ENCODE data around the gene POGZ.

The POGZ gene

GRCh38 chr1:151455231-151455630, 4.1 kb downstream of the POGZ start:
- no peak overlapping the region for H3K4me3 ChIP-seq (ENCODE audit: low read depth in 1 of 2, low read length in 2 of 2)
- H3K27ac ChIP-seq (ENCODE audit: low read length): no peak overlapping the region
- no peak for DNase-seq
- H2AFZ ChIP-seq (ENCODE audit: low read depth, low read length): no peak overlapping the region
- H3K27me3 ChIP-seq (ENCODE audit: insufficient read depth, low read length, poor library complexity): no peaks in the 10 kb centered on the region
- ATAC-seq (ENCODE audit: insufficient read depth, low read depth): no peak
- H3K4me1 ChIP-seq (ENCODE audit: insufficient read depth, low read length): peaks cover 32% of the 10 kb centered on the region
- H3K9ac ChIP-seq (ENCODE audit: low read depth, low read length): no peak overlapping the region
- peaks cover 35% of the 10 kb centered on the region for H3K36me3 ChIP-seq (ENCODE audit: insufficient read depth, low read length)
- H3K9me3 ChIP-seq (ENCODE audit: insufficient read depth, low read length, severe bottlenecking): no peaks in the 10 kb centered on the region
- peaks cover 64% of the 10 kb centered on the region for H4K20me1 ChIP-seq (ENCODE audit: insufficient read depth, low read length)
- TF ChIP-seq CTCF (IDR thresholded peaks at IDR 0.05; ENCODE audit: borderline replicate concordance, extremely low read depth, low read length, poor library complexity, severe bottlenecking) (no peak), EZH2 (IDR thresholded peaks at IDR 0.05; ENCODE audit: borderline replicate concordance, low read depth, low read length, severe bottlenecking) (no peak)
- H3K79me2 ChIP-seq (ENCODE audit: insufficient read depth, low read length): peaks cover 90% of the 10 kb centered on the region
- no peak overlapping the region for H3K4me2 ChIP-seq (ENCODE audit: insufficient read depth, low read length)

GRCh38 chr1:151447696-151448095, 11.6 kb downstream of the POGZ start:
- H3K79me2 ChIP-seq (ENCODE audit: insufficient read depth, low read length): peaks cover 100% of the 10 kb centered on the region
- DNase-seq (no peak), ATAC-seq (ENCODE audit: insufficient read depth, low read depth) (no peak)
- H3K4me3 ChIP-seq (ENCODE audit: low read depth in 1 of 2, low read length in 2 of 2): no peak overlapping the region
- 0 out of 2 replicates have a peak, but pooled peaks cover 5% of the 10 kb centered on the region for H3K4me1 ChIP-seq (ENCODE audit: insufficient read depth, low read length)
- peaks cover 17% of the 10 kb centered on the region for H3K36me3 ChIP-seq (ENCODE audit: insufficient read depth, low read length)
- no peaks in the 10 kb centered on the region for H3K9me3 ChIP-seq (ENCODE audit: insufficient read depth, low read length, severe bottlenecking)
- H4K20me1 ChIP-seq (ENCODE audit: insufficient read depth, low read length): peaks cover 71% of the 10 kb centered on the region
- H3K27me3 ChIP-seq (ENCODE audit: insufficient read depth, low read length, poor library complexity): no peaks in the 10 kb centered on the region
- H2AFZ ChIP-seq (ENCODE audit: low read depth, low read length): no peak overlapping the region
- no peak overlapping the region for H3K27ac ChIP-seq (ENCODE audit: low read length)
- H3K9ac ChIP-seq (ENCODE audit: low read depth, low read length): no peak overlapping the region
- no peak overlapping the region for H3K4me2 ChIP-seq (ENCODE audit: insufficient read depth, low read length)
- TF ChIP-seq EZH2 (IDR thresholded peaks at IDR 0.05; ENCODE audit: borderline replicate concordance, low read depth, low read length, severe bottlenecking) (no peak), CTCF (IDR thresholded peaks at IDR 0.05; ENCODE audit: borderline replicate concordance, extremely low read depth, low read length, poor library complexity, severe bottlenecking) (no peak)

- H3K27ac ChIP-seq (ENCODE audit: low read length): no peak overlapping the region
- DNase-seq (no peak), ATAC-seq (ENCODE audit: insufficient read depth, low read depth) (no peak)
Observed at GRCh38 chr1:151444783-151445177, 14.5 kb downstream of the POGZ start.

More at GRCh38 chr1:151444783-151445177, 14.5 kb downstream of the POGZ start:
- Histone ChIP-seq H3K4me1 (ENCODE audit: insufficient read depth, low read length) (0 out of 2 replicates have a peak, but pooled peaks cover 5% of the 10 kb centered on the region), H3K36me3 (ENCODE audit: insufficient read depth, low read length) (peaks cover 27% of the 10 kb centered on the region), H2AFZ (ENCODE audit: low read depth, low read length) (no peak overlapping the region), H3K27me3 (ENCODE audit: insufficient read depth, low read length, poor library complexity) (no peaks in the 10 kb centered on the region), H3K9ac (ENCODE audit: low read depth, low read length) (no peak overlapping the region), H3K9me3 (ENCODE audit: insufficient read depth, low read length, severe bottlenecking) (no peaks in the 10 kb centered on the region), H3K79me2 (ENCODE audit: insufficient read depth, low read length) (peaks cover 100% of the 10 kb centered on the region), H3K4me2 (ENCODE audit: insufficient read depth, low read length) (no peak overlapping the region), H4K20me1 (ENCODE audit: insufficient read depth, low read length) (peaks cover 70% of the 10 kb centered on the region), H3K4me3 (ENCODE audit: low read depth in 1 of 2, low read length in 2 of 2) (no peak overlapping the region)
- TF ChIP-seq EZH2 (IDR thresholded peaks at IDR 0.05; ENCODE audit: borderline replicate concordance, low read depth, low read length, severe bottlenecking) (no peak), CTCF (IDR thresholded peaks at IDR 0.05; ENCODE audit: borderline replicate concordance, extremely low read depth, low read length, poor library complexity, severe bottlenecking) (no peak)

All from DND-41 (cell line).